ENCODE data around the gene PRM2.
A peak's percentile ranks its signal among the peaks of the same experiment; 100 is the strongest.

PRM2 gene

GRCh38 chr16:11259655-11260595, 16.4 kb downstream of the PRM2 start:
- no peak for DNase-seq

DNA sequence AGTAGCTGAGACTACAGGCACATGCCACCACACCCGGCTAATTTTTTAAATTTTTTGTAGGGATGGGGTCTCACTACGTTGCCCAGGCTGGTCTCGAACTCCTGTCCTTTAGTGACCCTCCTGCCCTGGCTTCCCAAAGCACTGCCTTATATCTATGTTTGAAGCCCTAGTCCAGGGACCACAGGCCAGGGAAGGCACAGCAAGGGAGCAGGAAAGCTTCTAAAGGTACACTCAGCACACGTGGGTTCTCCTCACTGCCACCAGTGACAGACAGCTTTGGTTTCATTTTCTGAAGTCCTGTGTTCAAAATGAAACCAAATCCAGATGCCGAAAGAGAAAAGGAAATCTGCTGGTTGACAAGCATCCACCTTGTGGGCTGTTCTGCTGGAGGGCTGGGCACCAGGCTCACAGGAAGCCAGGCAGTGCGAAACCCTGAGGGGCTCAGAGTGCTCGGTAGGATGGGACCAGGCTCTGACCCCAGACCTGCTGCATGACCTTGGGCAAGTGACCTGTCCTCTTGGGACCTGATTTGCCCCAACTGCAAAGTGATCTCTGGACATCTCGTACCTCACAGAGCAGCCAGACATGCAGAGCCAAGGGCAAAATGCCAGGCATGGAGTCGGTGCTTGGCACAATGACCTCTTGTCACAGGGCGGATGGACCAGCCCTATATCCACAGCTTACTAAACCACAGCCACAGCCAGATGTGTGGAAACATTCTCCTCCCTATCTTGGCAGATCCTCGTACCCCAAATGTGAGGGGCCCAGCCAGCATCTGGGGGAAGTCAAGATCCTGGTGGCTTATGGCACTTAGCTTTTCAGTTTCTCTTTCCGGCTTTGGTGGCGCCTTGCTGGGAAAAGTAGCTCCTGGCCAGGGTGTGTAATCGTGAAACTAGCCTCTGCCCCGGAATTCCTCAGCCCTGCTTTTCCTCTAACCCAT, 17.5 kb downstream of the PRM2 start:
- DNase-seq = peak; percentile 87

DNA sequence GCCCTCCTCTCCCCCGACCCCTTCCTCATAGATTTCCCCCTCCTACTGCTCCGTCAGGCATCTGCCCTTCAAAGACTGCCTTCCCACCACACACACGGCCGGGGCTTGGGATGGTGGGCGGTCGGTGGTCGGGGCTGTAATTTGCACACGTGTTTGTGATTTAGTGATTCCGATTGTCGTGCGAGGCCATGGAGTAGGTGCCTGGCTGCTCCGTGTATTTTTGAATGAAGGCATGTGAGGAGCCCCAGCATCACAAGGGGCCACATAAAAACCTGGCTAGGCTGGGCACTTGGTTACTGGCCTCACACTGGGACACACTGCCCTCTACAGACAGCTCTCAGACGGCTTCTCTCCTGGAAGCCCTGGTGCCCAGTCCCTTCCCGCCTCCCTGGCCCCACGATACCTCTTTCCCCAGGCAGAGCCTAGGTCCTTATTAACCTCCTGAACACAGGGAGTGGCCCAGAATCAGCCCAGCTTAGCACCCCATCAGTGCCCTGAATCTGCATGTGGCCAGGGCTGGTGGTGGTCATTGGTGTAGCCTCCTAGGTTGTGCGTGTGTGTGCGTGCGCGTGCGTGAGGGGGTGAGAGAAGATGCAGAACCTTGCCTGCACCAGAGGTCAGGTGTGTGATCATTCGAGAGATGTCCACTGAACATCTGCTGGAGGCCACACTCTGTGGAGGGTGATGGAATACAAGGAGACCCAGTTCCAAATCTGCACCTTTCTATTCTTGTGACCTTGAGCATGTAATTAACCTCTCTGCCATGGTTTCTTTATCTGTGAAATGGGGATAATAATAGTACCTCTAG, 18.9 kb downstream of the PRM2 start:
- peak; percentile 83 for DNase-seq

- peak; percentile 48 for DNase-seq
Measured at GRCh38 chr16:11256661-11257130, 19.6 kb downstream of the PRM2 start.

DNA sequence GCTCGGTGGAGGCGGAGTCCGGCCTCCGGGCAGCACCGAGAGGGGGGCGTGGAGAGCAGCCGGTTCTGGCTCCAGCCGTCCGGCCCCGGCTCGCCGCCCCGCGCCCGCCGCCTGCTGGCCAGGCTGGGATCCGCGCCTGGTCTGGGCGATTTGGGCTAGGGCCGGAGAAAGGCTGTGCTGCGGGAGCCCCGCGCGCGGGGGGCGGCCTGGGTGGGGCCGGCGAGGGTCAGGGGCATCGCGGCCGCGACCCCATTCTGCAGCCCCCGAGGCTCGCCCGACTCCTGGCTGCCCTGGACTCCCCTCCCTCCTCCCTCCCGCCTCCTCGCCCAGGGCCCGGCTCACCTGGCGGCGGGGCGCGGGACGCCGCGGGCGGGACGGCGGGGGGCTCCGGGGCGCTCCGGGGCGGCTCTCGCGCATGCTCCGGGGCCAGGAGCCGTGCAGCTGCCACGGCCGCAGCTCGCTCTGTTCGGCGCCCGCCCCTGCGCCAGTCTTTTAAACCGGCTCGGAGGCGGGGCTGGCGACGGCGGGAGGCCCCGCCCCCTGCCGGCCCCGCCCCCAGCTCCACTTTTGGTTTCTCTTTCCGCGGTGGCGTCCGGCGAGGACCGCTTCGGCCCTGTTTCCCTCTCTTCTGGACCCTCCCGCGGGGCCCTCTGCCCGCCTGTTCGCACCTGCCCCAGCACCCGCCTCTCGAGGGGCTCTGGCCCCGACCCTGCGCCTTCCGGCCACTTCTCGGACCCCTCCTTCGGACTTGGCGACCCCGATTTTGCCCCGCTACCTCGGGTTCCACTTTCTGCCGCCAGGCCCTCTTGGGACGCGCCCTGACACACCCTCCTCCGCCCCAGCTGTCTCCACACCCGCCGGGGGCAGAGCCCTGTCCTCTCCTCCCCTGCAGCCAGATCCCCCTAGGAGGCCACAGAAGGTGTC, 20.3 kb downstream of the PRM2 start, which contains the start of gene SOCS1:
SOCS1 (minus strand) TSS at position 468 of the 924 bp plus-strand sequence. CDS start 726 bp downstream, outside the sequence.
- DNase-seq = peak; percentile 94

DNA sequence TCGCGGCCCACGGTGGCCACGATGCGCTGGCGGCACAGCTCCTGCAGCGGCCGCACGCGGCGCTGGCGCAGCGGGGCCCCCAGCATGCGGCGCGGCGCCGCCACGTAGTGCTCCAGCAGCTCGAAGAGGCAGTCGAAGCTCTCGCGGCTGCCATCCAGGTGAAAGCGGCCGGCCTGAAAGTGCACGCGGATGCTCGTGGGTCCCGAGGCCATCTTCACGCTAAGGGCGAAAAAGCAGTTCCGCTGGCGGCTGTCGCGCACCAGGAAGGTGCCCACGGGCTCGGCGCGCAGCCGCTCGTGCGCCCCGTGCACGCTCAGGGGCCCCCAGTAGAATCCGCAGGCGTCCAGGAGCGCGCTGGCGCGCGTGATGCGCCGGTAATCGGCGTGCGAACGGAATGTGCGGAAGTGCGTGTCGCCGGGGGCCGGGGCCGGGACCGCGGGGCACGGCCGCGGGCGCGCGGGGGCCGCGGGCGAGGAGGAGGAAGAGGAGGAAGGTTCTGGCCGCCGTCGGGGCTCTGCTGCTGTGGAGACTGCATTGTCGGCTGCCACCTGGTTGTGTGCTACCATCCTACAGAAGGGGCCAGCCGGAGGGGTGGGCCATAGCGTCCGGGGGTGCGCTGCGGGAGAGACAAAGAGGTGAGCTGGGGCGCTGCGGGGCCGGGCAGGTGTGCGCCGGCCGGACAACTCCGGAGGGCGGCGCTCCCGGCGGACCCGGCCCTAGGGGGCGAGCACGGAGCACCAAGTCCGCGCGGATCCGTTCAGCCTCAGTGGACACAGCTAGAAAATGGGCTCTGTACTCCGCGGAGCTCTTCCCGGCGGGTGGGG, 21.2 kb downstream of the PRM2 start:
- DNase-seq = peak; percentile 71

GRCh38 chr16:11253995-11254912, 22.0 kb downstream of the PRM2 start:
- DNase-seq = peak; percentile 52

DNA sequence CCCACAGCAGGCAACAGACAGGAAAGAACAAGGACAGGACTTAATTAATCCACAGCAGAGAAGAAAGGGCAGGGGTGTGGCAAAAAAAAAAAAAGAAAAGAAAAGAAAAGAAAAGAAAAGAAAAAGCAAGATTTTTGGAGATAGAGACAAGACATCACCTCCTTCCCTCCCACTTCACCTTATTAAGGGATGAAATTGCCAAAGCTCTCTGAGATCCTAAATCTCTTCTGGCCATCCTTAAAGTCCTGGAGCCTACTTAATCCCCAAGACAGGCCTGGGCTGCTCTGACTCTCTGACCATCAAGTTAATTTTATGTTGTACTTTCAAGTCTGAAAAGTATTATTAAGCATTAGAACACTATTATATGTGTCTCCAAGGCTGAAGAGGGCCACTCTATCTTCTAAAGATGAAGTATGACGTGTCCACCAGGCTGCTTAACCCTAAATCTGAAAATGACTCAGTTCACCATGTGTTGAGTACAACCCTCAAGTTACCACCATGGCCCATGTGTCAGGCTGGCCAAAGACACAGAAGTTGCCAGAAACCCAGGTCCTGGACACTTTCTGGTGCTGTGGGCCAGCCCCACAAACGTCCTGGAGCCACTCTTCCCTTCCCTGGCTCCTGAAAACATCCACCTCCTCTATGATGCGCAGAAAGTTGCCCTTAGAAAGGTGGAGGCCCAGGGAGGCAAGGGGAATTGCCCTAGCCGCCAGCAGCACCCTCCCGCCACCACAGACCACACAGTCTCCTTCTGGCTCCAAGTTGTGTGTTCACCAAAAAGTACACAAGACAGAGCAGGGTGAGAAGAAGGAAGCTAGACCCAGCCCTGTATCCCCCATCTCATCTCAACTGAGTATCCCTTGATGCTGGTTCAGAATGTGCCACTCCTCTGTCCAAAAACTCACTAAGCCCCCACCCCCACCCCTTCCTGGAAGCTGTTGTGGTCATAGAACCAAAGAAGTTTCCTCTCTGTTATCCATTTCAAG, 23.0 kb downstream of the PRM2 start:
- DNase-seq = peak; percentile 86

GRCh38 chr16:11252482-11252931, 23.8 kb downstream of the PRM2 start:
- peak; percentile 48 for DNase-seq

DNA sequence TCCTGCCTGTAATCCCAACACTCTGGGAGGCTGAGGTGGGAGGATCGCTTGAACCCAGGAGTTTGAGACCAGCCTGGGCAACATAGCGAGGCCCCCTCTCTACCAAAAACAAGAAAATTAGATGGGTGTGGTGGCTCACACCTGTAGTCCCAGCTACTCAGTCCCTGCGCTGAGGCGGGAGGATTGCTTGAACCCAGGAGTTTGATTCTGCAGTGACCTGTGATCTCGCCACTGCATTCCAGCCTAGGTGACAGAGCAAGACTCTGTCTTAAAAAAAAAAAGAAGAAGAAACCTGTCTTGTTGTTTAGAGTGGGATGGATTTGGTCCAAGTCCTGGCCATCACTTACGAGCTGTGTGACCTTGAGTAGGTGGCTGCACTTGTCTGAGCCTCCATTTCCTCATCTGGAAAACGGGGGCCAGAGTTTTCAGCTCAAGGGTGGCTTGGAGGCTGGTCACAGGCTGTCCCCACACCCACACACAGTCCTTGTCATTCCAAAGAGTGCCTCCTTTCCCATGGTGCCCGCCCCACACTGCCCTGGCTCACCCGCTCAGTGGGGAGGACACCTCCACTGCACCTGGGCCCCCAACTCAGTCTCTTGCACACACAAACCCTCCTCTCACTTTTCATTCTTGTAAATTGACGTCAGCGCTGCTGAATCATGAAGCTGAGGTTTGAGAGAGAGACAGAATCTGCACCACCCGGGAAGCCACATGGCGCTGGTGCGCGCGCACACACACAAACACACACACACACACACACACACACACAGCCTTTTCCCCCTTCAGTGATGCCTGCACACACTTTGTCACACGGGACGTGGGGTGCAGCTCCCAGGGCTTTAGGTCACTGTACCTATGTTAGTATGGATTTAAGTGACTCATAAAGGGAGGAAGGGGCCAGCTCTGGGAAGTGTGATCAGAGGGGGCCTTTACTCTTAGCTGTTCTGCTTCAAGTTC, 24.5 kb downstream of the PRM2 start:
- DNase-seq = peak; percentile 93

DNA sequence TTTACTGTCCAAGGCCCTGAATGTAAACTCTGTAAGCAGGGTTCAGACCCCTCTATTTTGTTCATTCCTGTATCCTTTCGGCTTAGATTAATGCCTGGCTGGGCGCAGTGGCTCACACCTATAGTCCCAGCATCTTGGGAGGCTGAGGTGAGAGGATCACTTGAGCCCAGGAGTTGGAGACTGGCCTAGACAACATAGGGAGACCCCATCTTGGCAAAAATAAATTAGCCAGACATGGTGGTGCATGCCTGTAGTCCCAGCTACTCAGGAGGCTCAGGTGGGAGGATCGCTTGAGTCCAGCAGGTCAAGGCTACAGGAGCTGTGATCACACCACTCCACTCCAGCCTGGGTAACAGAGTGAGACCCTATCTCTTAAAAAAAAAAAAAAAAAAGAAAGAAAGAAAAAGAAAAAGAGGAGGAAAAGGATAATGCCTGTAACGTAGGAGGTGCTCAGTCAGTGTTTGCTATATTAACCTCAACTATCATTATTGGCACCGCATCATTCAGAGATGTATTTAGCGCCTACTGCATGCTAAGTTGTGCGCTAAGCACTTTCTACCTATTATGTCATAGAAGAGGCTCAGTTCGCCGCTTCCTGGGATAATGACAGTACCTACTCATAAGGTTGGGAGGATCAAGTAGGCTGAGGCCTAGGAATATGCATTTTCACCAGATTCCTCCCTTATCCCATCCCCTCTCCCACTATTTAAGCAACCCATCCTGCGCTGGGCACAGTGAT, 25.3 kb downstream of the PRM2 start:
- no peak for DNase-seq

GRCh38 chr16:11250091-11250785, 26.0 kb downstream of the PRM2 start:
- DNase-seq = peak; percentile 35

DNA sequence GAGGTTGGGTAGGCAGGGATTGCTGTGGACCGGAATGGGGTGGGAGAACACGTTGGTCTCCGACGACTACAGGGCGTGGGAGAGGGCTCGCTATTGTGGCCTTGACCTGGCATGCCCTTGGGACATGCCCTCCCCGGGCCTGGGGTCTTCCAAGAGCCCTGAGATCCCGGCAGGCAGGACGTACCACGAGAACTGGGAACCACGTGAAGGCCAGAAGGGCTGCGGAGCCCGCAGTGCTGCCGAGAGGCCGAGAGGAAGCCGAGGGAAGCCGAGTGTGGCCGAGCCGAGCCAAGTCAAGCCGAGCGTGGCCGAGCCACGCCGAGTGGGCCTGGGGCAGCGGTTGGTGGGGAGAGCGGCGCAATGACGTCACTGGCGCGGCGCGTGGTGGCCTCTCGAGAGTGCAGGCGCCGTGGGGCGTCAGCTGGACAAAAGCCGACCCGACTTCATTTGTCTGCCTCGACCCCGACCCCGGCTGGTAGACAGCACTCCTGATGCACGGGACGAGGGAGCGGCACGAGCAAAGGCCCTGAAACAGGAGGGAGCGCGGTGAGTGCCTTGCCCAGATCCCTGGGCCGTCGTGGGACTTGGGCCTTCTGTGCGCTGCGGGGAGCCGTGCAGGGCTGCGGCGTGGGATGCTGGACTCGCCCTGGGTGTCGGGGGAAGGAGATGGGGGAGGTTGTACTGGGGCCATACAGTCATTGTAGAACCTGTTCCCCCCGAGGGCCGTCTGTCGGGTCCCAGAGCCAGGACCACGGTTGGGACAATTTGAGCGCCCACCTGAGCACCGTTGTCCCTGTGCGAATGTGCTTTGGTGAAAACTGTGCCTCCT, 26.8 kb downstream of the PRM2 start:
- no peak for DNase-seq

GRCh38 chr16:11248133-11248532, 28.1 kb downstream of the PRM2 start:
- peak; percentile 38 for DNase-seq
